Measurements from ENCODE around the gene SMOC2.
"Not testable (repeated sequence)": the region's sequence is repeated elsewhere in the genome, so short reads cannot be mapped to it uniquely, and the experiment has no call there.

Gene SMOC2

DNA sequence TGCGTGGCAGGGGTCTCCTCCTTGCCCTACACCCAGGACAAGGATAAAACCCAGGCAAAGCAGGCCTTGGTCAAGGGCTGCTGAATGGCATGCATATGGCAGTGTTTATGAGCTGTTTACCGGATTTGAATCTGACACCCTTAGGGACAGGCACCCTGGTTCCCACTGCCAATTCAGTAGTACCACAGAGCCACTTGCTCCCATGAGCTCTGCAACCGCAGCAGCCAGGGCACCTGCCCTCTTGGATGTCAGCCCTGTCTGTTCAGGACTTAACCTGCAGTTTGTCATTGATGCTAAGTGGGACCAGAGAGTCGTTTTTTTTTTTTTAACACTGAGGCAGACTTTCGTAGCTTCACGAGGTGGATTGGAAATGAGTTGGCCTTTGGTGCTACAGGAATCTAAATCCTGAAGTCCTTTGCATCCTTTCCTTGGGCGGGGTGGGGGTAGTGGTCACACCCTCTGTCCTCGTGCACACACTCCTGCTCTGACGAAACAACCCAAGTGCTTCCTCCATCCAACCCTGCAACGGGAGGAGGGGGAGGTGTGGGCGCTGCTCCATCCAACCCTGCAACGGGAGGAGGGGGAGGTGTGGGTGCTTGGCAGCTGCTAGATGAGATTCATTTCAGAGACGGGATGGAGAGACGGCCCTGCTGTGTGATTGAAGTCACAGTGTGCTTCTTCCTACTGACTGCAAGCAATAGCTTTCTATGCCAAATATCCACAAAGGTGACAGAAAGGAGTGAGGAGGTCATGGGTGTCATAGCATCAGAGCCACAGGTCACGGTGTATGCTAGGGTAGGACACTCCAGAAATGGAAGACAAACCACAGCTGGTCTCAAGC lies 166.5 kb downstream of the SMOC2 start:
- Histone ChIP-seq H3K9me3 (no peaks in the 10 kb centered on the region), H3K4me3 (ENCODE audit: low read depth, low read length) (no peak overlapping the region), H3K27me3 (no peaks in the 10 kb centered on the region), H3K36me3 (no peaks in the 10 kb centered on the region), H3K4me1 (no peaks in the 10 kb centered on the region)
- TF ChIP-seq, protein P1, sequence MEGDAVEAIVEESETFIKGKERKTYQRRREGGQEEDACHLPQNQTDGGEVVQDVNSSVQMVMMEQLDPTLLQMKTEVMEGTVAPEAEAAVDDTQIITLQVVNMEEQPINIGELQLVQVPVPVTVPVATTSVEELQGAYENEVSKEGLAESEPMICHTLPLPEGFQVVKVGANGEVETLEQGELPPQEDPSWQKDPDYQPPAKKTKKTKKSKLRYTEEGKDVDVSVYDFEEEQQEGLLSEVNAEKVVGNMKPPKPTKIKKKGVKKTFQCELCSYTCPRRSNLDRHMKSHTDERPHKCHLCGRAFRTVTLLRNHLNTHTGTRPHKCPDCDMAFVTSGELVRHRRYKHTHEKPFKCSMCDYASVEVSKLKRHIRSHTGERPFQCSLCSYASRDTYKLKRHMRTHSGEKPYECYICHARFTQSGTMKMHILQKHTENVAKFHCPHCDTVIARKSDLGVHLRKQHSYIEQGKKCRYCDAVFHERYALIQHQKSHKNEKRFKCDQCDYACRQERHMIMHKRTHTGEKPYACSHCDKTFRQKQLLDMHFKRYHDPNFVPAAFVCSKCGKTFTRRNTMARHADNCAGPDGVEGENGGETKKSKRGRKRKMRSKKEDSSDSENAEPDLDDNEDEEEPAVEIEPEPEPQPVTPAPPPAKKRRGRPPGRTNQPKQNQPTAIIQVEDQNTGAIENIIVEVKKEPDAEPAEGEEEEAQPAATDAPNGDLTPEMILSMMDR (IDR thresholded peaks at IDR 0.05; ENCODE audit: low read depth, low read length), result no peak
- peak; percentile 35 for DNase-seq

DNA sequence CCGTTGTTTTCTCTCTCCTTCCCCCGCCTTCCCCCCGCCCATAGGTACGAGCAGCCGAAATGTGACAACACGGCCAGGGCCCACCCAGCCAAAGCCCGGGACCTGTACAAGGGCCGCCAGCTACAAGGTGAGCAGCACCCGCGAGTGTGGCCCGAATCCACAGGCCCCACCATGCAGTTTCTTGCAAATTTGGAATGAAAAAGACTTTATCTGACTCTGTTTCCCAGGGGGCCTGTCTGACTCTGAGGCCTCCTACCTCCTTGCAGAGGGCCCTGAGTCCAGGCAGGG lies 167.1 kb downstream of the SMOC2 start:
- no peak for DNase-seq
- Histone ChIP-seq H3K27me3 (no peaks in the 10 kb centered on the region), H3K4me3 (ENCODE audit: low read depth, low read length) (no peak overlapping the region), H3K9me3 (no peaks in the 10 kb centered on the region), H3K36me3 (no peaks in the 10 kb centered on the region), H3K4me1 (no peaks in the 10 kb centered on the region)
- TF ChIP-seq, protein P1 (IDR thresholded peaks at IDR 0.05; ENCODE audit: low read depth, low read length), result no peak

DNA sequence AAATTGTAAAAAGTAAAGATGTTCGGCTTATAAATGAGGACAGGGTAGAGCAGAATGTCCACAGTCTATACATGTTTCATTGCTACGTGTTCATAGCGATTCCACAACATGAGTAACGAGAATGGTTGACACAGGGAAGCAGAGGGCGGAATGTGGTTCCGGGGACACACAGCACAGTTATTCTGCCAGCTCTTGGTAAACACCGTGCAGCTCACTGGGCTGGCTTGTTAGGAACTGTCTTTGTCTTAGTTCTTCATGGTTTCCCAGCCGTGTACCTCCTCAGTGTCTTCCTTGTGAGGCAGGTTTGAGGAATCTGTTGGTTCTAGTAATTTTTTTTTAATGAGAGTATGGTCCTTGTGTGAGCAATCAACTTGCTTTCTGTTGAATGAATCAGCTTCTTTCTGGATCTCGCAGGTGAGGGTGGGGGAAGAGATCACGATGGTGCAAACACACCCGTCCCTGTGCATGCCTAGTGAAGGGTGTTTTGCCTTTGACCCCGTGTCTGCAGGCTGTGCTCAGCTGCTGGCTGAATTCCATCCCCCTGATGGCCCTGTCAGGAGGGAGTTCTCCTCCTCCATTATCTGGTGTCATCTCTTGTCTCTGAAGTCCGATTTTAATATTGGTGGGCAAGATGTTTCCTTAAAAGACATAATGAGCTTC lies 168.2 kb downstream of the SMOC2 start:
- no peak overlapping the region for H3K4me3 ChIP-seq (ENCODE audit: low read depth, low read length)
- H3K9me3 ChIP-seq, result no peaks in the 10 kb centered on the region
- no peaks in the 10 kb centered on the region for H3K36me3 ChIP-seq
- TF ChIP-seq, protein P1 (IDR thresholded peaks at IDR 0.05; ENCODE audit: low read depth, low read length), result no peak
- no peaks in the 10 kb centered on the region for H3K27me3 ChIP-seq
- DNase-seq, result no peak
- H3K4me1 ChIP-seq, result no peaks in the 10 kb centered on the region

DNA sequence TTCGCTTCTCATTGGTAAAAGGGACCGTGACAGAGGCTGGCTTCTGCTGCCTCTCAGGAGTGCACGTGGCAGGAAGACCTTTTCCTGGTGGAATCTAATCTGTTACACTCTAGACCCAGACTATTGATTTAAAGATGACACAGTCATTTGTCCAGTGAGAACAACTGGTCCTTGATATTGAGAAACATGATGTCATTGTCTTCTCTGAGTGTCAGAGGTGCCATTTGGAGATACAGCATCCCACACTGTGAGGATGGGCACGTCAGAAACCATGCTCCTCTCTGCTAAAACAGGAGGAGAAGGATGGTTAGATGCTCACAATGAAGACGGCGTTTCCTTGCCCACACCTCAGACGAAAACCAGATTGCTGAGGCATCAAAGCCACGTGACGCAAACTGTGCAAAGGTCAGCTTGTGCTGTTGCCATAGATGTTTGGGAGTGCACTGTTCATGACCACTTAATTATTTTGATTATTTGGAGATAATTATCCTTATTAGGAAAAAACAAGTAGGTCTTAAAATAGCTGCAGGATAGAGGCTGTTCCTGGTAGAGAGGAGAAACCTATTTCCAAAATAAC lies 169.0 kb downstream of the SMOC2 start:
- H3K27me3 ChIP-seq, result no peaks in the 10 kb centered on the region
- no peaks in the 10 kb centered on the region for H3K9me3 ChIP-seq
- H3K4me3 ChIP-seq (ENCODE audit: low read depth, low read length), result no peak overlapping the region
- TF ChIP-seq, protein P1 (IDR thresholded peaks at IDR 0.05; ENCODE audit: low read depth, low read length), result no peak
- H3K36me3 ChIP-seq, result no peaks in the 10 kb centered on the region
- no peaks in the 10 kb centered on the region for H3K4me1 ChIP-seq
- DNase-seq, result no peak

DNA sequence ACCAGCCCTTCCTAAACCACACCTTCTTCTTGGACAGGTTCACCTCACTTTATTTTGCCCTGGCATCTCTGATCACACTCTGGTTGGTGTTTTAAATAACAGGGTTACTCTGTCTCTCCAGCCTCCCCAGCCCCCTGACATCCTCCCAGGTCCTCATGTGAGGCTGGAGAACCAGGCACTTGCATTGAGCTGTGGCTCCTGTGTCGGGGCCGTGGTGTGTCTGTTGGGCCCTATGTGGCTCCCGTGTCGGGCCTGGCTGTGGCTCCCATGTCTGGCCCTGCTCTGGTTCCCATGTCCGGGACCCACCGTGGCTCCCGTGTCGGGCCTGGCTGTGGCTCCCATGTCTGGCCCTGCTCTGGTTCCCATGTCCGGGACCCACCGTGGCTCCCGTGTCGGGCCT lies 170.0 kb downstream of the SMOC2 start:
- not testable (repeated sequence) for H3K9me3 ChIP-seq; H3K27me3 ChIP-seq; H3K4me3 ChIP-seq (ENCODE audit: low read depth, low read length); DNase-seq; H3K36me3 ChIP-seq; H3K4me1 ChIP-seq

DNA sequence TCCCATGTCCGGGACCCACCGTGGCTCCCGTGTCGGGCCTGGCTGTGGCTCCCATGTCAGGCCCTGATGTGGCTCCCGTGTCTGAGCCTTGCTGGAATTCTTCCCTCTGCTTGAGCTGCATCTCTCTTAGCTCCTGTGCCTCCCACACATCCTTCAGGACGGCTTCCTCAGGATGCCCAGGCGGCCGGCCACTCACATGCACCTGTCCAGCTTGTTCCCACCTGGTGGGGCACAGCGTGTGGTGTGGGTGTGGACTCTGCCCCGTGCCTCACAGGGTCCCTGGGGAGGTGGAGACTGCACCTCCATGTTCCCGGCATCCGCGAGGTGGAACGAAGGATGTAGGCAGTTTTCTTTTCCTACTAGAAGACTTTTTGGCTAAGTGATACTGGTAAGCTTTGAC lies 170.7 kb downstream of the SMOC2 start:
- Histone ChIP-seq H3K36me3 (no peaks in the 10 kb centered on the region), H3K4me1 (no peaks in the 10 kb centered on the region), H3K4me3 (ENCODE audit: low read depth, low read length) (no peak overlapping the region), H3K9me3 (no peaks in the 10 kb centered on the region), H3K27me3 (no peaks in the 10 kb centered on the region)
- DNase-seq, result no peak
- TF ChIP-seq, protein P1 (IDR thresholded peaks at IDR 0.05; ENCODE audit: low read depth, low read length), result no peak

Measured in BE2C (cell line).